GM12875 (cell line): ENCODE results near the gene KCNF1.

ENCODE experiments used
- H3K4me3 ChIP-seq: one replicate; pipeline ENCODE4 v1.5.1; 2011; ENCODE audit warnings: low read depth, low read length, control low read depth
- TF ChIP-seq, protein P1 (sequence below): IDR thresholded peaks from 2 replicates; pipeline ENCODE4 v1.5.1; 2011; ENCODE audit warnings: low read depth, mild to moderate bottlenecking, control low read depth, inconsistent platforms, low read length, moderate library complexity, borderline replicate concordance; ENCODE audit not compliant: insufficient read depth

The KCNF1 gene

GRCh38 chr2:10880586-10881321 is 31.0 kb upstream of the KCNF1 start:
- TF ChIP-seq, protein P1, sequence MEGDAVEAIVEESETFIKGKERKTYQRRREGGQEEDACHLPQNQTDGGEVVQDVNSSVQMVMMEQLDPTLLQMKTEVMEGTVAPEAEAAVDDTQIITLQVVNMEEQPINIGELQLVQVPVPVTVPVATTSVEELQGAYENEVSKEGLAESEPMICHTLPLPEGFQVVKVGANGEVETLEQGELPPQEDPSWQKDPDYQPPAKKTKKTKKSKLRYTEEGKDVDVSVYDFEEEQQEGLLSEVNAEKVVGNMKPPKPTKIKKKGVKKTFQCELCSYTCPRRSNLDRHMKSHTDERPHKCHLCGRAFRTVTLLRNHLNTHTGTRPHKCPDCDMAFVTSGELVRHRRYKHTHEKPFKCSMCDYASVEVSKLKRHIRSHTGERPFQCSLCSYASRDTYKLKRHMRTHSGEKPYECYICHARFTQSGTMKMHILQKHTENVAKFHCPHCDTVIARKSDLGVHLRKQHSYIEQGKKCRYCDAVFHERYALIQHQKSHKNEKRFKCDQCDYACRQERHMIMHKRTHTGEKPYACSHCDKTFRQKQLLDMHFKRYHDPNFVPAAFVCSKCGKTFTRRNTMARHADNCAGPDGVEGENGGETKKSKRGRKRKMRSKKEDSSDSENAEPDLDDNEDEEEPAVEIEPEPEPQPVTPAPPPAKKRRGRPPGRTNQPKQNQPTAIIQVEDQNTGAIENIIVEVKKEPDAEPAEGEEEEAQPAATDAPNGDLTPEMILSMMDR = no peak
- H3K4me3 ChIP-seq = no peak overlapping the region

DNA sequence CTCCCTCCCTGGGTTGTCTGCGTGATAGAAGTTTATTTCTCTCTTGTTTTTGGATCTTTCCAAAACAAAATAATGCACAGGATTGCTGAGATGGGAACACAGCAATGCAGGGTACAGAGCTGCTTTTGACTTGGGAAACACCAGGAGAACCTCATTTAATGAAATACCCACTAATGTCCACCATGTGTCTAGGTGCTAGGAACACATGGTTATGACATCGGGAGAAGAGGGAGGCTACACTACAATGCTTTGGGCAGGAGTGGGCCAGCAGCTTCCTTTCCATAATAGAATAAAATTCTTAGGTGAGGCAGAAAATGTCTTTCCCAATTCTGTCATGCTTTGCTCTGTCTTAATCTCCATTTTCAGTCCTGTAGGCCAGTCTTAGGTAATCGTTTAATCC is 29.2 kb upstream of the KCNF1 start:
- TF ChIP-seq, protein P1 = no peak

GRCh38 chr2:10883066-10883465 is 28.7 kb upstream of the KCNF1 start:
- H3K4me3 ChIP-seq = no peak overlapping the region
- TF ChIP-seq, protein P1 = no peak

More for the DNA sequence above, 29.2 kb upstream of the KCNF1 start:
- no peak overlapping the region for H3K4me3 ChIP-seq

DNA sequence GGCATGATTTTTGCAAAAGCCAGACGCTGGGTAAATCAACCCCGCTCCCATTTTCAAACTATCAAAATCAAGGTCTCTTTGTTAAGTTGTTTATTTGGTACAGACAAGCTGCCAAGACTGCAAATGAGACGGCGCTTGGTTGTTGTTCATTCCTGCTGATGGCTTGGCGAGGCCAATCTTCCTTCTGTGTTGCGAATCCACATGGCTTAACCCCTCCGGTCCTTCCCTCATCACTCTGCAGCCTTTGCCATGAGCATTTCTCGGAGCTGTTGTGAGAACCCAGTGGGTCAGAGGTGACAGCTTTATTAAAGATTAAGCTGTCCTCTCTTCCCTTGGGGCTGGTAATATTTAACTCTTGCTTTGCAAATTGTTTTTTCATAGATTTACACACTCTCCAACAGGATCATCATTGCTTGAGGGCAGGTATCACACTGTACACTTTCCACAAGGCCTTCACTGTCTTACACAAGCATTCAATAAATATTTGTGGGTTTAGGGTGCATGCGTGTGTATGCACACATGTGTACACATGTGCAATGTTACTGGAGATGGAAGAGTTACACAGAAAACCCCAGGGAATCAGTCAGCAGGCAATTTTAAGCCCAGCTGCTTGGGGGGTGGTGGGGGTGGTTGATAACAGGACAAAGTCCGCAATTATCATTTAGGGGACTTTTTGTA is 27.8 kb upstream of the KCNF1 start:
- H3K4me3 ChIP-seq = no peak overlapping the region
- TF ChIP-seq, protein P1 = no peak

GRCh38 chr2:10884574-10884975 is 27.2 kb upstream of the KCNF1 start:
- TF ChIP-seq, protein P1 = no peak
- no peak overlapping the region for H3K4me3 ChIP-seq

DNA sequence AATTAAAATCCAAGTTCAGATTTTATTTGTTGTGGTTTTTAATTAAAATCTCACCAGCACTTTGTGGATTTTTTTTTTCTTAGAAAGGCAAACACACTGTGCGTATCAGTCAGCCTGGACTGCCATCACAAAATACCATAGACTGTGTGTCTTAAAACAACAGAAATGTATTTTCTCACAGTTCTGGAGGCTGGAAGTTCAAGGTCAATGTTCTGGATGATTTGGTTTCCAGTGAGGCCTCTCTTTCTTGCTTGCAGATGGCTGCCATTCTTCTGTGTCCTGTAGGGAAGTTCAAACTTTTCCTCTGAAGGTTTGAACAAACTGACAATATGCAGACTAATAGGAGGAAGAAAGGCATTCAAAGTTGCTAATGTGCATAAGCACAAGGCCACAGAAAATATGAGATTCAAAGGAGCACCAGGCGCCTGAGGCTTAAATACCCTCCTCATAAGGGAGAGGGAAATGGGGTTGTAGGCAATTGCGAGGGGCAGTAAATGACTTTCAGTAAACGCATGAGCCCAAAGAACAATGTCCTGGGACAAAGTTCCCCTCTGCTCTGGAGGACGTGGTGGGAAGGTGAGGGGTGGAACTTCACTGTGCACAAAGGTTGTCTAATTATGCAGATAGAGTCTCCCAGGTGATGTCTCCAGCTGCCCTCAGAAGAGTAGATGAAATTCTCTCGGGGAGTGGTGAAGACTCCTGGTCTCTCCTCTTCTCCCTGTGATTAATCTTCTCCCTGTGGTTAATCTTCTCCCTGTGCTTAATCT is 26.5 kb upstream of the KCNF1 start:
- no peak overlapping the region for H3K4me3 ChIP-seq
- TF ChIP-seq, protein P1 = no peak
